DND-41 (cell line): ENCODE results near the gene PRIMA1.
A peak's percentile ranks its signal among the peaks of the same experiment; 100 is the strongest.

Experiments
- ATAC-seq: fragments of 200-7000 bp; cut with Tn5 transposase; 3 replicates; pipeline ENCODE4 v1.9.1; 2021; ENCODE audit warnings: low read depth; ENCODE audit not compliant: insufficient read depth
- DNase-seq: peaks from one replicate; pipeline ENCODE4 v3.0.0-alpha.2; 2020
- H2AFZ ChIP-seq: 2 replicates; pipeline ENCODE4 v1.6.0; 2012; ENCODE audit warnings: low read depth, low read length
- H3K27ac ChIP-seq: 2 replicates; pipeline ENCODE4 v1.5.1; 2012; ENCODE audit warnings: low read length, inconsistent platforms
- H3K27me3 ChIP-seq: fragments of 200-600 bp; sonication (generic); 2 replicates; pipeline ENCODE4 v1.6.0; 2012; ENCODE audit warnings: low read length, mild to moderate bottlenecking, inconsistent platforms; ENCODE audit not compliant: insufficient read depth, poor library complexity
- H3K36me3 ChIP-seq: 2 replicates; pipeline ENCODE4 v1.5.1; 2012; ENCODE audit warnings: low read length, inconsistent platforms; ENCODE audit not compliant: insufficient read depth
- H3K4me1 ChIP-seq: 2 replicates; pipeline ENCODE4 v1.5.1; 2012; ENCODE audit warnings: mild to moderate bottlenecking, low read length; ENCODE audit not compliant: insufficient read depth
- H3K4me2 ChIP-seq: 2 replicates; pipeline ENCODE4 v1.6.0; 2012; ENCODE audit warnings: mild to moderate bottlenecking, moderate library complexity, low read length, inconsistent platforms; ENCODE audit not compliant: insufficient read depth
- H3K4me3 ChIP-seq, 2 experiments: fragments of 200-600 bp in 1 of 2; shearing (Covaris generic) in 1 of 2; 2 replicates each; pipeline ENCODE4 v1.5.1; 2012 to 2016; ENCODE audit warnings: inconsistent platforms in 2 of 2, low read length in 2 of 2, mild to moderate bottlenecking in 2 of 2, low read depth in 1 of 2, moderate library complexity in 1 of 2
- H3K79me2 ChIP-seq: 2 replicates; pipeline ENCODE4 v1.6.0; 2012; ENCODE audit warnings: low read length, inconsistent platforms; ENCODE audit not compliant: insufficient read depth
- H3K9ac ChIP-seq: 2 replicates; pipeline ENCODE4 v1.6.0; 2012; ENCODE audit warnings: low read depth, mild to moderate bottlenecking, inconsistent platforms, low read length, moderate library complexity
- H3K9me3 ChIP-seq: 2 replicates; pipeline ENCODE4 v1.5.1; 2012; ENCODE audit warnings: low read length, moderate library complexity, mild to moderate bottlenecking, inconsistent platforms; ENCODE audit not compliant: insufficient read depth, severe bottlenecking
- H4K20me1 ChIP-seq: 2 replicates; pipeline ENCODE4 v1.6.0; 2012; ENCODE audit warnings: low read length; ENCODE audit not compliant: insufficient read depth
- CTCF ChIP-seq: IDR thresholded peaks from 2 replicates; pipeline ENCODE4 v1.5.1; 2012; ENCODE audit warnings: borderline replicate concordance, low read length, moderate library complexity, mild to moderate bottlenecking; ENCODE audit not compliant: poor library complexity, severe bottlenecking; ENCODE audit errors: extremely low read depth
- EZH2 ChIP-seq: IDR thresholded peaks from 3 replicates; pipeline ENCODE4 v1.6.1; 2012; ENCODE audit warnings: borderline replicate concordance, low read depth, mild to moderate bottlenecking, moderate library complexity, low read length, inconsistent platforms; ENCODE audit not compliant: severe bottlenecking

PRIMA1 gene

GRCh38 chr14:93734086-93734822, 54.0 kb downstream of the PRIMA1 start:
- Histone ChIP-seq H3K4me3 (no peak overlapping the region), H3K4me1 (no peaks in the 10 kb centered on the region), H3K27ac (no peak overlapping the region), H3K4me2 (no peak overlapping the region), H3K9me3 (no peaks in the 10 kb centered on the region), H3K9ac (no peak overlapping the region), H3K79me2 (no peaks in the 10 kb centered on the region), H3K36me3 (no peaks in the 10 kb centered on the region), H4K20me1 (no peaks in the 10 kb centered on the region), H2AFZ (no peak overlapping the region), H3K27me3 (no peaks in the 10 kb centered on the region)
- ATAC-seq (peak; percentile 54; the same call in 2 of the 3 replicates), DNase-seq (peak; percentile 28)
- TF ChIP-seq CTCF (no peak), EZH2 (no peak)

GRCh38 chr14:93733631-93734030, 54.7 kb downstream of the PRIMA1 start:
- H2AFZ ChIP-seq, result no peak overlapping the region
- H3K27ac ChIP-seq, result no peak overlapping the region
- H4K20me1 ChIP-seq, result no peaks in the 10 kb centered on the region
- H3K4me2 ChIP-seq, result no peak overlapping the region
- no peak for DNase-seq
- no peak overlapping the region for H3K4me3 ChIP-seq
- no peak for ATAC-seq
- no peak overlapping the region for H3K9ac ChIP-seq
- TF ChIP-seq EZH2, result no peak
- no peak for TF ChIP-seq CTCF
- H3K4me1 ChIP-seq, result no peaks in the 10 kb centered on the region
- H3K9me3 ChIP-seq, result no peaks in the 10 kb centered on the region
- no peaks in the 10 kb centered on the region for H3K27me3 ChIP-seq
- H3K36me3 ChIP-seq, result no peaks in the 10 kb centered on the region
- no peaks in the 10 kb centered on the region for H3K79me2 ChIP-seq

- no peak overlapping the region for H3K4me3 ChIP-seq
- H3K9me3 ChIP-seq, result no peaks in the 10 kb centered on the region
- no peak overlapping the region for H3K27ac ChIP-seq
- H3K36me3 ChIP-seq, result no peaks in the 10 kb centered on the region
- no peak overlapping the region for H3K4me2 ChIP-seq
- no peak overlapping the region for H3K9ac ChIP-seq
- no peak for ATAC-seq
- DNase-seq, result no peak
- no peaks in the 10 kb centered on the region for H3K4me1 ChIP-seq
- H2AFZ ChIP-seq, result no peak overlapping the region
- H3K79me2 ChIP-seq, result no peaks in the 10 kb centered on the region
- no peaks in the 10 kb centered on the region for H4K20me1 ChIP-seq
- TF ChIP-seq EZH2 (no peak), CTCF (no peak)
- H3K27me3 ChIP-seq, result no peaks in the 10 kb centered on the region
These were observed 55.1 kb downstream of the PRIMA1 start for GRCh38 chr14:93733231-93733630.

GRCh38 chr14:93732524-93732923, 55.8 kb downstream of the PRIMA1 start:
- ATAC-seq, result no peak
- Histone ChIP-seq H2AFZ (no peak overlapping the region), H3K27ac (no peak overlapping the region), H3K4me1 (no peaks in the 10 kb centered on the region), H3K27me3 (no peaks in the 10 kb centered on the region), H3K4me3 (no peak overlapping the region), H3K9me3 (no peaks in the 10 kb centered on the region), H3K9ac (no peak overlapping the region), H3K36me3 (no peaks in the 10 kb centered on the region), H4K20me1 (no peaks in the 10 kb centered on the region), H3K4me2 (no peak overlapping the region), H3K79me2 (no peaks in the 10 kb centered on the region)
- no peak for DNase-seq
- TF ChIP-seq EZH2 (no peak), CTCF (no peak)
